CD4-positive, alpha-beta memory T cell (primary cell): ENCODE measurements around the gene SF3B4. TPM values are rescaled to one million over a fixed set of nuclear protein-coding genes. Genes with fewer than 3 reads are reported as not detected.
"Not testable (repeated sequence)": the region's sequence is repeated elsewhere in the genome, so short reads cannot be mapped to it uniquely, and the experiment has no call there.

Experiments
- CTCF ChIA-PET: fragments of 350-600 bp; sonication (Branson Sonifier 250); formaldehyde crosslinking; loops from one replicate; lab custom pipeline; 2021; ENCODE audit warnings: inconsistent platforms; ENCODE audit not compliant: partially characterized antibody; lab: Charles Lee
- POLR2A ChIA-PET: fragments of 350-600 bp; sonication (Branson Sonifier 250); formaldehyde crosslinking; loops from one replicate; lab custom pipeline; 2021; ENCODE audit not compliant: partially characterized antibody; lab: Charles Lee
- DNase-seq, 5 donors: peaks; one replicate each; pipeline versions ENCODE4 v3.0.0 to v3.0.0-alpha.2; 2020 to 2022; ENCODE audit warnings: mixed read lengths in 1 of 5
- H3K27ac ChIP-seq: one replicate; pipeline ENCODE4 v1.7.0; 2013; ENCODE audit warnings: low read depth, low read length
- H3K27me3 ChIP-seq: 2 replicates; pipeline ENCODE4 v1.7.0; 2013; ENCODE audit warnings: mild to moderate bottlenecking, low read length, moderate library complexity; ENCODE audit not compliant: insufficient read depth
- H3K36me3 ChIP-seq: 2 replicates; pipeline ENCODE4 v1.7.0; 2013; ENCODE audit warnings: mild to moderate bottlenecking, low read length, moderate library complexity; ENCODE audit not compliant: insufficient read depth
- H3K4me1 ChIP-seq: 2 replicates; pipeline ENCODE4 v1.7.0; 2013; ENCODE audit warnings: mild to moderate bottlenecking, low read length, moderate library complexity; ENCODE audit not compliant: insufficient read depth
- H3K4me3 ChIP-seq, 2 donors: one replicate each; pipeline ENCODE4 v1.7.0; 2013; ENCODE audit warnings: low read length in 2 of 2, mild to moderate bottlenecking in 1 of 2
- H3K9me3 ChIP-seq, 2 donors: one replicate each; pipeline ENCODE4 v1.7.0; 2013; ENCODE audit warnings: low read length in 2 of 2, control low read depth in 1 of 2; ENCODE audit not compliant: control insufficient read depth in 1 of 2
- H3K27ac Mint-ChIP-seq, 7 donors: one replicate each; pipeline ENCODE4 v1.8.0; 2020 to 2021; ENCODE audit warnings: mixed read lengths in 7 of 7, mild to moderate bottlenecking in 6 of 7, inconsistent platforms in 3 of 7, moderate library complexity in 3 of 7
- H3K27me3 Mint-ChIP-seq, 2 donors: one replicate each; pipeline ENCODE4 v1.8.0; 2020 to 2021; ENCODE audit warnings: mixed read lengths in 2 of 2
- H3K36me3 Mint-ChIP-seq, 2 donors: one replicate each; pipeline ENCODE4 v1.8.0; 2020 to 2021; ENCODE audit warnings: mixed read lengths in 2 of 2, inconsistent platforms in 1 of 2, mild to moderate bottlenecking in 1 of 2
- H3K4me1 Mint-ChIP-seq, 4 donors: one replicate each; pipeline ENCODE4 v1.8.0; 2020 to 2021; ENCODE audit warnings: mixed read lengths in 4 of 4, mild to moderate bottlenecking in 1 of 4
- H3K4me3 Mint-ChIP-seq, 8 donors: one replicate each; pipeline ENCODE4 v1.8.0; 2020 to 2021; ENCODE audit warnings: mixed read lengths in 8 of 8, mild to moderate bottlenecking in 7 of 8, moderate library complexity in 6 of 8, inconsistent platforms in 3 of 8
- H3K9me3 Mint-ChIP-seq, 8 donors: one replicate each; pipeline ENCODE4 v1.8.0; 2020 to 2021; ENCODE audit warnings: mixed read lengths in 8 of 8, mild to moderate bottlenecking in 5 of 8, inconsistent platforms in 3 of 8, moderate library complexity in 1 of 8
- intact Hi-C: fragments of 100-400 bp; cut with micrococcal nuclease; formaldehyde crosslinking; loops from one replicate; pipeline ENCODE4 v1.15.1; 2023
- polyA plus RNA-seq, 2 donors: library from polyadenylated mRNA; unstranded; fragments of 300-500 nt; fragmentation: Illumina TruSeq; gene quantifications; one replicate each; pipeline ENCODE4 v1.2.3, GENCODE V29; 2021
- total RNA-seq, 2 experiments: library from RNA; stranded (reverse); gene quantifications; one replicate each; pipeline ENCODE4 v1.2.3, GENCODE V29; 2021

SF3B4 gene
- total and polyA plus RNA-seq, 4 experiments from 2014 or later: 47.7 to 112 (median 65.5) TPM

GRCh38 chr1:149899460-149900284 is 27.9 kb downstream of the SF3B4 start, which contains the start of gene BOLA1:
TSS of gene BOLA1 (plus strand) at chr1:149899568. CDS start at chr1:149900060, 492 bp downstream.
- intact Hi-C loops: loop anchor here (1.0 kb wide), 2 partner anchors 13 to 28 kb away; partner anchors contain the start of gene SF3B4

GRCh38 chr1:149896575-149896974 is 31.0 kb downstream of the SF3B4 start:
- intact Hi-C loops: no loop called here
- peaks cover 10 to 23% (median 18%) of the 10 kb centered on the region in 4 donors for H3K4me1 Mint-ChIP-seq
- H3K27me3 ChIP-seq: no peaks in the 10 kb centered on the region
- H3K4me1 ChIP-seq: peaks cover 16% of the 10 kb centered on the region
- ChIA-PET CTCF (interaction anchor here (1.0 kb wide), 1 partner anchor 8 kb away, joined by 3 read pairs; no protein-coding TSS in a partner anchor), POLR2A (interaction anchor here (2.4 kb wide), 1 partner anchor 10 kb away, joined by 18 read pairs; a partner anchor contains a TSS)
- no peak overlapping the region for H3K4me3 ChIP-seq
- no peaks in the 10 kb centered on the region for H3K9me3 Mint-ChIP-seq
- H3K36me3 ChIP-seq: no peaks in the 10 kb centered on the region
- no peak for DNase-seq
- H3K27ac ChIP-seq: no peak overlapping the region
- no peak overlapping the region for H3K27ac Mint-ChIP-seq
- no peaks in the 10 kb centered on the region for H3K9me3 ChIP-seq
- peak overlapping the region in 1 of 8 donors; percentile 27 for H3K4me3 Mint-ChIP-seq
- H3K27me3 Mint-ChIP-seq: no peaks in the 10 kb centered on the region
- H3K36me3 Mint-ChIP-seq: peaks cover 0 to 5% of the 10 kb centered on the region in 2 donors

More at GRCh38 chr1:149899460-149900284, 27.9 kb downstream of the SF3B4 start, which contains the start of gene BOLA1:
- peaks cover 0 to 6% of the 10 kb centered on the region in 2 donors for H3K36me3 Mint-ChIP-seq
- H3K4me3 ChIP-seq: peak within 1 kb of the TSS; percentile 79 to 96
- no peaks in the 10 kb centered on the region for H3K9me3 Mint-ChIP-seq
- peak within 1 kb of the TSS; percentile 89 to 97 (median 93) for H3K4me3 Mint-ChIP-seq
- no peaks in the 10 kb centered on the region for H3K27me3 Mint-ChIP-seq
- no peaks in the 10 kb centered on the region for H3K27me3 ChIP-seq
- no peaks in the 10 kb centered on the region for H3K9me3 ChIP-seq
- H3K4me1 ChIP-seq: peaks cover 16% of the 10 kb centered on the region
- peaks cover 10 to 25% (median 19%) of the 10 kb centered on the region in 4 donors for H3K4me1 Mint-ChIP-seq
- POLR2A ChIA-PET: interaction anchor here (0.7 to 5.5 kb wide), 7 partner anchors 8 to 56 kb away, joined by 3 to 158 read pairs (median 5); partner anchors contain the start of gene SF3B4
- peak; percentile 73 to 86 (median 78) for DNase-seq
- peak within 1 kb of the TSS; percentile 77 for H3K27ac ChIP-seq
- CTCF ChIA-PET: interaction anchor here (0.7 to 2.5 kb wide), 3 partner anchors 12 to 287 kb away, joined by 3 to 15 read pairs (median 3); a partner anchor contains a TSS
- H3K27ac Mint-ChIP-seq: peak within 1 kb of the TSS; percentile 89 to 98 (median 94)
- no peaks in the 10 kb centered on the region for H3K36me3 ChIP-seq

GRCh38 chr1:149888999-149889289 is 38.7 kb downstream of the SF3B4 start:
- Histone ChIP-seq H3K4me3 (peak overlapping the region; percentile 45 to 82), H3K4me1 (peaks cover 18% of the 10 kb centered on the region), H3K27ac (peak overlapping the region; percentile 88), H3K27me3 (no peaks in the 10 kb centered on the region), H3K9me3 (no peaks in the 10 kb centered on the region), H3K36me3 (no peaks in the 10 kb centered on the region)
- Mint-ChIP-seq H3K27ac (no peak overlapping the region), H3K9me3 (no peaks in the 10 kb centered on the region), H3K36me3 (no peaks in the 10 kb centered on the region), H3K4me1 (peaks cover 0 to 4% (median 0%) of the 10 kb centered on the region in 4 donors), H3K27me3 (no peaks in the 10 kb centered on the region), H3K4me3 (no peak overlapping the region)
- intact Hi-C loops: no loop called here
- ChIA-PET CTCF (interaction anchor here (0.7 to 2.9 kb wide), 7 partner anchors 8 to 298 kb away, joined by 3 to 19 read pairs (median 13); partner anchors contain the start of gene BOLA1), POLR2A (interaction anchor here (0.7 to 7.2 kb wide), 19 partner anchors 11 to 475 kb away, joined by 3 to 526 read pairs (median 32); partner anchors contain the start of genes ANP32E, BOLA1, OTUD7B and PLEKHO1)
- no peak for DNase-seq

GRCh38 chr1:149888247-149888998 is 39.2 kb downstream of the SF3B4 start:
- peak in 1 of 5 donors; percentile 84 for DNase-seq
- Histone ChIP-seq H3K27me3 (no peaks in the 10 kb centered on the region), H3K27ac (peak overlapping the region; percentile 88), H3K9me3 (no peaks in the 10 kb centered on the region), H3K36me3 (no peaks in the 10 kb centered on the region), H3K4me3 (peak overlapping the region; percentile 45 to 82), H3K4me1 (peaks cover 23% of the 10 kb centered on the region)
- intact Hi-C loops: no loop called here
- CTCF ChIA-PET: interaction anchor here (0.7 to 2.9 kb wide), 11 partner anchors 8 to 299 kb away, joined by 3 to 19 read pairs (median 5); partner anchors contain the start of genes BOLA1 and SF3B4
- POLR2A ChIA-PET: interaction anchor here (0.6 to 7.2 kb wide), 39 partner anchors 8 to 1366 kb away, joined by 3 to 526 read pairs (median 15); partner anchors contain the start of genes ANP32E, BOLA1, ENSA and GOLPH3L
- Mint-ChIP-seq H3K27me3 (no peaks in the 10 kb centered on the region), H3K9me3 (no peaks in the 10 kb centered on the region), H3K36me3 (no peaks in the 10 kb centered on the region), H3K27ac (no peak overlapping the region), H3K4me3 (no peak overlapping the region), H3K4me1 (peaks cover 0 to 9% (median 1%) of the 10 kb centered on the region in 4 donors)

GRCh38 chr1:149887456-149888246 is 40.0 kb downstream of the SF3B4 start:
- Histone ChIP-seq H3K4me1 (peaks cover 24% of the 10 kb centered on the region), H3K36me3 (no peaks in the 10 kb centered on the region), H3K4me3 (peak overlapping the region; percentile 45 to 82), H3K27me3 (no peaks in the 10 kb centered on the region), H3K9me3 (no peaks in the 10 kb centered on the region), H3K27ac (peak overlapping the region; percentile 88)
- Mint-ChIP-seq H3K27me3 (no peaks in the 10 kb centered on the region), H3K4me1 (peaks cover 0 to 10% (median 1%) of the 10 kb centered on the region in 4 donors), H3K9me3 (no peaks in the 10 kb centered on the region), H3K27ac (no peak overlapping the region), H3K4me3 (no peak overlapping the region), H3K36me3 (no peaks in the 10 kb centered on the region)
- intact Hi-C loops: loop anchor here (1.0 kb wide), 1 partner anchor 40 kb away; the partner anchor contains the start of gene SF3B4
- peak; percentile 89 to 96 (median 95) for DNase-seq
- CTCF ChIA-PET: interaction anchor here (1.0 to 2.9 kb wide), 11 partner anchors 12 to 300 kb away, joined by 3 to 19 read pairs (median 6); partner anchors contain the start of genes BOLA1, SF3B4 and VPS45
- POLR2A ChIA-PET: interaction anchor here (0.6 to 7.2 kb wide), 50 partner anchors 8 to 1394 kb away, joined by 3 to 526 read pairs (median 8); partner anchors contain the start of genes ANP32E, APH1A, BOLA1 and CIART

- ChIA-PET CTCF (interaction anchor here (1.6 to 2.9 kb wide), 8 partner anchors 12 to 300 kb away, joined by 4 to 19 read pairs (median 11); partner anchors contain the start of genes BOLA1 and VPS45), POLR2A (interaction anchor here (0.7 to 7.2 kb wide), 45 partner anchors 9 to 1395 kb away, joined by 3 to 526 read pairs (median 9); partner anchors contain the start of genes ANP32E, APH1A, BOLA1 and CIART)
- H3K27ac ChIP-seq: peak overlapping the region; percentile 88
- intact Hi-C loops: loop anchor here (1.0 kb wide), 1 partner anchor 40 kb away; the partner anchor contains the start of gene SF3B4
- DNase-seq, H3K36me3 ChIP-seq, H3K9me3 Mint-ChIP-seq, H3K4me3 Mint-ChIP-seq, H3K27me3 Mint-ChIP-seq, H3K36me3 Mint-ChIP-seq, H3K27ac Mint-ChIP-seq, H3K9me3 ChIP-seq, H3K27me3 ChIP-seq: not testable (repeated sequence)
- H3K4me3 ChIP-seq: peak overlapping the region; percentile 45 to 82
- peaks cover 24% of the 10 kb centered on the region for H3K4me1 ChIP-seq
- peaks cover 5 to 15% (median 6%) of the 10 kb centered on the region in 4 donors for H3K4me1 Mint-ChIP-seq
These were observed 40.5 kb downstream of the SF3B4 start for GRCh38 chr1:149887196-149887455.
